Endothelial cell of umbilical vein (primary cell): ENCODE measurements around the gene MS4A8. TPM values are rescaled to one million over a fixed set of nuclear protein-coding genes. Genes with fewer than 3 reads are reported as not detected.

ENCODE experiments used
- BruUV-seq: library from RNA; stranded (reverse); fragments of 400-500 nt; replicated peaks from 2 replicates; lab custom pipeline; 2021; lab: Mats Ljungman, UMichigan
- CTCF ChIA-PET: fragments of 300-600, 350-600 bp; sonication (Branson Sonifier 250); formaldehyde crosslinking; loops from one replicate; lab custom pipeline; 2021; ENCODE audit warnings: antibody characterized with exemption, inconsistent platforms; lab: Charles Lee
- POLR2A ChIA-PET: fragments of 300-600, 350-600 bp; sonication (Branson Sonifier 250); formaldehyde crosslinking; loops from one replicate; lab custom pipeline; 2021; ENCODE audit warnings: antibody characterized with exemption, inconsistent platforms; lab: Charles Lee
- DNase-seq: peaks from one replicate; pipeline ENCODE4 v3.0.0-alpha.2; 2011; ENCODE audit warnings: low read depth, low spot score
- FAIRE-seq: peaks from 2 replicates; lab custom pipeline; 2011; peaks lifted over from hg19 to GRCh38; lab: Jason Lieb, UNC
- H2AFZ ChIP-seq: 2 replicates; pipeline ENCODE4 v1.6.0; 2012; ENCODE audit warnings: low read depth, low read length, control low read depth, inconsistent platforms
- H3K27ac ChIP-seq: 2 replicates; pipeline ENCODE4 v1.5.1; 2011; ENCODE audit warnings: low read depth, mild to moderate bottlenecking, control low read depth, low read length, moderate library complexity; ENCODE audit not compliant: insufficient read depth
- H3K27me3 ChIP-seq, 2 experiments: 2 replicates each; pipeline versions ENCODE4 v1.6.0 to v1.6.1; 2011; ENCODE audit warnings: low read length in 2 of 2, mixed read lengths in 1 of 2; ENCODE audit not compliant: control insufficient read depth in 2 of 2, insufficient read depth in 2 of 2
- H3K36me3 ChIP-seq, 2 experiments: 2 replicates in 1 of 2; 3 replicates in 1 of 2; pipeline ENCODE4 v1.5.1; 2011; ENCODE audit warnings: low read length in 2 of 2, mild to moderate bottlenecking in 1 of 2, moderate library complexity in 1 of 2; ENCODE audit not compliant: control insufficient read depth in 2 of 2, insufficient read depth in 2 of 2; ENCODE audit errors: extremely low read depth in 1 of 2
- H3K4me1 ChIP-seq: 3 replicates; pipeline ENCODE4 v1.5.1; 2011; ENCODE audit warnings: mild to moderate bottlenecking, low read length; ENCODE audit not compliant: control insufficient read depth, insufficient read depth; ENCODE audit errors: extremely low read depth
- H3K4me2 ChIP-seq: 2 replicates; pipeline ENCODE4 v1.6.1; 2011; ENCODE audit warnings: low read length, control low read depth, mixed read lengths; ENCODE audit not compliant: insufficient read depth
- H3K4me3 ChIP-seq, 3 experiments: fragments of 200-600 bp in 1 of 3; sonication (generic), shearing (Covaris generic) in 1 of 3; replicated peaks in 1 of 3; 2 replicates each; pipeline ENCODE4 v1.5.1; 2011 to 2016; ENCODE audit warnings: control low read depth in 3 of 3, low read length in 3 of 3, mild to moderate bottlenecking in 2 of 3, inconsistent platforms in 1 of 3, low read depth in 1 of 3, moderate library complexity in 1 of 3; ENCODE audit not compliant: insufficient read depth in 1 of 3
- H3K79me2 ChIP-seq: 2 replicates; pipeline ENCODE4 v1.6.0; 2012; ENCODE audit warnings: low read length, inconsistent platforms; ENCODE audit not compliant: control insufficient read depth, insufficient read depth
- H3K9ac ChIP-seq: replicated peaks from 2 replicates; pipeline ENCODE3; 2011; ENCODE audit warnings: low read length, control low read depth; ENCODE audit not compliant: insufficient read depth; ENCODE audit errors: extremely low read depth
- H3K9me1 ChIP-seq: replicated peaks from 3 replicates; pipeline ENCODE4 v1.6.0; 2011; ENCODE audit warnings: mild to moderate bottlenecking, low read length; ENCODE audit not compliant: control insufficient read depth, insufficient read depth; ENCODE audit errors: extremely low read depth
- H3K9me3 ChIP-seq: replicated peaks from 2 replicates; pipeline ENCODE4 v1.5.1; 2012; ENCODE audit warnings: low read length, inconsistent platforms; ENCODE audit not compliant: control insufficient read depth, insufficient read depth
- H4K20me1 ChIP-seq: replicated peaks from 2 replicates; pipeline ENCODE3; 2011; ENCODE audit warnings: mild to moderate bottlenecking, low read length; ENCODE audit not compliant: control insufficient read depth, insufficient read depth; ENCODE audit errors: extremely low read depth
- EZH2 ChIP-seq: IDR thresholded peaks from 2 replicates; pipeline ENCODE4 v1.6.1; 2012; ENCODE audit warnings: borderline replicate concordance, low read depth, mild to moderate bottlenecking, moderate library complexity, low read length, inconsistent platforms; ENCODE audit not compliant: severe bottlenecking
- FOS ChIP-seq: IDR thresholded peaks from 2 replicates; pipeline ENCODE4 v1.6.1; 2011; ENCODE audit warnings: mild to moderate bottlenecking, low read length, moderate library complexity, borderline replicate concordance; ENCODE audit not compliant: insufficient read depth
- GATA2 ChIP-seq: IDR thresholded peaks from 2 replicates; pipeline ENCODE4 v1.7.0; 2011; ENCODE audit warnings: low read depth, mild to moderate bottlenecking, moderate library complexity, mixed read lengths, low read length; ENCODE audit not compliant: insufficient read length, insufficient read depth
- JUN ChIP-seq: IDR thresholded peaks from 2 replicates; pipeline ENCODE4 v1.6.1; 2011; ENCODE audit warnings: borderline replicate concordance, low read depth; ENCODE audit not compliant: insufficient read length, insufficient read depth
- MYC ChIP-seq: IDR thresholded peaks from one replicate; pipeline ENCODE4 v1.6.1; 2011; ENCODE audit warnings: mild to moderate bottlenecking, low read depth, low read length
- POLR2A ChIP-seq: IDR thresholded peaks from 2 replicates; pipeline ENCODE4 v1.6.1; 2012; ENCODE audit warnings: low read depth, mild to moderate bottlenecking, control low read depth, low read length
- POLR2AphosphoS5 ChIP-seq: IDR thresholded peaks from 2 replicates; pipeline ENCODE4 v1.6.1; 2012; ENCODE audit warnings: low read depth, mild to moderate bottlenecking, control low read depth, low read length, moderate library complexity; ENCODE audit not compliant: insufficient read depth
- dilution Hi-C: fragments of 300-500 bp; cut with MboI; formaldehyde crosslinking; loops from one replicate; pipeline ENCODE4 v1.15.0; 2019; ENCODE audit warnings: low sequenced_read_pairs; ENCODE audit not compliant: extremely low pct_ligation_motif_present
- intact Hi-C: fragments of 100-400 bp; cut with micrococcal nuclease; formaldehyde crosslinking; loops from one replicate; pipeline ENCODE4 v1.10.0; 2022
- polyA plus RNA-seq, 4 experiments: library from polyadenylated mRNA; depleted of rRNA in 3 of 4; stranded (reverse) in 3 of 4; unstranded in 1 of 4; fragments of >200 nt; gene quantifications; 2 replicates each; pipeline versions ENCODE4 v1.2.1 to v1.2.3, GENCODE V29; 2011 to 2012; ENCODE audit warnings: missing spikeins in 1 of 4
- total RNA-seq: library from RNA; stranded (reverse); gene quantifications from 2 replicates; pipeline ENCODE4 v1.2.3, GENCODE V29; 2021
- TF ChIP-seq, protein P1 (sequence below): IDR thresholded peaks from 2 replicates; pipeline ENCODE4 v1.6.1; 2011; ENCODE audit not compliant: insufficient read depth, insufficient read length
- TF ChIP-seq, protein P2 (sequence below), 2 donors: IDR thresholded peaks; 1 replicate in 1 of 2; 2 replicates in 1 of 2; pipeline ENCODE4 v1.5.1; 2011; ENCODE audit warnings: low read length in 2 of 2, mild to moderate bottlenecking in 2 of 2, moderate library complexity in 2 of 2, control low read depth in 1 of 2, inconsistent platforms in 1 of 2, low read depth in 1 of 2; ENCODE audit not compliant: insufficient read depth in 1 of 2; ENCODE audit errors: extremely low read depth in 1 of 2

MS4A8 gene
- total and polyA plus RNA-seq, 2 donors (not counting 3 experiments of a cell fraction or from before 2014, with no cell fraction given), result not detected

DNA sequence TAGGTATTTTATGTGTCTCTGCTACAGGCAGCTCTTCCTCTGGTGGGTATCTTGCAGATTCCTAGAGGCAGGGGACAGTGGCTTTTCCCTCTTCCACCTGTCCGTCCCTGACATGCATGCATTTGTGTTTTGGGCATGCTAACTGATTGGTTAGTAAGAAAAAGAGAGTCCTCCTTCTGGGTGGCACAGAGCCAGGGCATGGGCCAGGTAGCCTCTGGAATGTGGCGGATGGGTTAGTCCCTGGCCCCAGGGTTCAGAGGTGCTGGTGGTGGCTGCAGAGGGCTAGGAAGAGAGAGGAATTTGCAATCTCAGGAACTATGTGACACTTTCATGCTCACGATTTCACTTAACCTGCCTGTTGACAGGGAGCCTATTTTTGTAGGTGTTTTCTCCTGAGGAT lies 51.5 kb downstream of the MS4A8 start:
- POLR2A ChIA-PET, result no interaction called here
- TF ChIP-seq MYC (no peak), JUN (no peak), EZH2 (no peak), POLR2A (no peak), GATA2 (no peak), POLR2AphosphoS5 (no peak), FOS (no peak)
- TF ChIP-seq, protein P1, sequence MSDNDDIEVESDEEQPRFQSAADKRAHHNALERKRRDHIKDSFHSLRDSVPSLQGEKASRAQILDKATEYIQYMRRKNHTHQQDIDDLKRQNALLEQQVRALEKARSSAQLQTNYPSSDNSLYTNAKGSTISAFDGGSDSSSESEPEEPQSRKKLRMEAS, result no peak
- TF ChIP-seq, protein P2, sequence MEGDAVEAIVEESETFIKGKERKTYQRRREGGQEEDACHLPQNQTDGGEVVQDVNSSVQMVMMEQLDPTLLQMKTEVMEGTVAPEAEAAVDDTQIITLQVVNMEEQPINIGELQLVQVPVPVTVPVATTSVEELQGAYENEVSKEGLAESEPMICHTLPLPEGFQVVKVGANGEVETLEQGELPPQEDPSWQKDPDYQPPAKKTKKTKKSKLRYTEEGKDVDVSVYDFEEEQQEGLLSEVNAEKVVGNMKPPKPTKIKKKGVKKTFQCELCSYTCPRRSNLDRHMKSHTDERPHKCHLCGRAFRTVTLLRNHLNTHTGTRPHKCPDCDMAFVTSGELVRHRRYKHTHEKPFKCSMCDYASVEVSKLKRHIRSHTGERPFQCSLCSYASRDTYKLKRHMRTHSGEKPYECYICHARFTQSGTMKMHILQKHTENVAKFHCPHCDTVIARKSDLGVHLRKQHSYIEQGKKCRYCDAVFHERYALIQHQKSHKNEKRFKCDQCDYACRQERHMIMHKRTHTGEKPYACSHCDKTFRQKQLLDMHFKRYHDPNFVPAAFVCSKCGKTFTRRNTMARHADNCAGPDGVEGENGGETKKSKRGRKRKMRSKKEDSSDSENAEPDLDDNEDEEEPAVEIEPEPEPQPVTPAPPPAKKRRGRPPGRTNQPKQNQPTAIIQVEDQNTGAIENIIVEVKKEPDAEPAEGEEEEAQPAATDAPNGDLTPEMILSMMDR (IDR thresholded peaks at IDR 0.05; ENCODE audit: extremely low read depth in 1 of 2, insufficient read depth in 1 of 2, low read depth in 1 of 2, low read length in 2 of 2), result no peak

More for the DNA sequence above, 51.5 kb downstream of the MS4A8 start:
- no peak overlapping the region for H3K9ac ChIP-seq
- no peak overlapping the region for H3K4me3 ChIP-seq
- no peaks in the 10 kb centered on the region for H3K79me2 ChIP-seq
- no peaks in the 10 kb centered on the region for H4K20me1 ChIP-seq
- no peaks in the 10 kb centered on the region for H3K36me3 ChIP-seq
- CTCF ChIA-PET, result no interaction called here
- dilution Hi-C loops, result no loop called here
- no peak overlapping the region for H2AFZ ChIP-seq
- no peak overlapping the region for H3K27ac ChIP-seq
- no peaks in the 10 kb centered on the region for H3K9me3 ChIP-seq
- no peaks in the 10 kb centered on the region for H3K9me1 ChIP-seq
- H3K4me1 ChIP-seq, result no peaks in the 10 kb centered on the region
- intact Hi-C loops, result no loop called here
- FAIRE-seq (no peak), DNase-seq (no peak)
- peaks cover 0 to 5% of the 10 kb centered on the region in 2 experiments for H3K27me3 ChIP-seq
- H3K4me2 ChIP-seq, result no peak overlapping the region
- no TSS peak for BruUV-seq
